ENCODE results near the gene GPC5. TPM values are rescaled to one million over a fixed set of nuclear protein-coding genes. Genes with fewer than 3 reads are reported as not detected.
"Not testable (repeated sequence)": the region's sequence is repeated elsewhere in the genome, so short reads cannot be mapped to it uniquely, and the experiment has no call there.

GPC5 gene
- polyA plus RNA-seq, 1 experiment, result not detected

- no peaks in the 10 kb centered on the region for H3K27me3 ChIP-seq (ENCODE audit: control insufficient read depth, insufficient read depth, low read length)
- CTCF ChIA-PET, result no interaction called here
- no peak overlapping the region for H3K4me3 ChIP-seq (ENCODE audit: low read depth, low read length)
- POLR2A ChIA-PET, result no interaction called here
- TF ChIP-seq, protein P1, sequence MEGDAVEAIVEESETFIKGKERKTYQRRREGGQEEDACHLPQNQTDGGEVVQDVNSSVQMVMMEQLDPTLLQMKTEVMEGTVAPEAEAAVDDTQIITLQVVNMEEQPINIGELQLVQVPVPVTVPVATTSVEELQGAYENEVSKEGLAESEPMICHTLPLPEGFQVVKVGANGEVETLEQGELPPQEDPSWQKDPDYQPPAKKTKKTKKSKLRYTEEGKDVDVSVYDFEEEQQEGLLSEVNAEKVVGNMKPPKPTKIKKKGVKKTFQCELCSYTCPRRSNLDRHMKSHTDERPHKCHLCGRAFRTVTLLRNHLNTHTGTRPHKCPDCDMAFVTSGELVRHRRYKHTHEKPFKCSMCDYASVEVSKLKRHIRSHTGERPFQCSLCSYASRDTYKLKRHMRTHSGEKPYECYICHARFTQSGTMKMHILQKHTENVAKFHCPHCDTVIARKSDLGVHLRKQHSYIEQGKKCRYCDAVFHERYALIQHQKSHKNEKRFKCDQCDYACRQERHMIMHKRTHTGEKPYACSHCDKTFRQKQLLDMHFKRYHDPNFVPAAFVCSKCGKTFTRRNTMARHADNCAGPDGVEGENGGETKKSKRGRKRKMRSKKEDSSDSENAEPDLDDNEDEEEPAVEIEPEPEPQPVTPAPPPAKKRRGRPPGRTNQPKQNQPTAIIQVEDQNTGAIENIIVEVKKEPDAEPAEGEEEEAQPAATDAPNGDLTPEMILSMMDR (IDR thresholded peaks at IDR 0.05; ENCODE audit: insufficient read depth, low read depth, low read length), result no peak
- H3K36me3 ChIP-seq (ENCODE audit: control insufficient read depth, insufficient read depth, low read length), result no peaks in the 10 kb centered on the region
- no peak for DNase-seq (ENCODE audit: low read depth)
Observed at GRCh38 chr13:92682832-92683517, 1284.6 kb downstream of the GPC5 start.

- H3K4me3 ChIP-seq (ENCODE audit: low read depth, low read length), result no peak overlapping the region
- CTCF ChIA-PET, result no interaction called here
- H3K27me3 ChIP-seq (ENCODE audit: control insufficient read depth, insufficient read depth, low read length), result no peaks in the 10 kb centered on the region
- no peak for DNase-seq (ENCODE audit: low read depth)
- TF ChIP-seq, protein P1 (IDR thresholded peaks at IDR 0.05; ENCODE audit: insufficient read depth, low read depth, low read length), result no peak
- POLR2A ChIA-PET, result no interaction called here
- no peaks in the 10 kb centered on the region for H3K36me3 ChIP-seq (ENCODE audit: control insufficient read depth, insufficient read depth, low read length)
Observed at GRCh38 chr13:92694047-92694446, 1295.6 kb downstream of the GPC5 start.

DNA sequence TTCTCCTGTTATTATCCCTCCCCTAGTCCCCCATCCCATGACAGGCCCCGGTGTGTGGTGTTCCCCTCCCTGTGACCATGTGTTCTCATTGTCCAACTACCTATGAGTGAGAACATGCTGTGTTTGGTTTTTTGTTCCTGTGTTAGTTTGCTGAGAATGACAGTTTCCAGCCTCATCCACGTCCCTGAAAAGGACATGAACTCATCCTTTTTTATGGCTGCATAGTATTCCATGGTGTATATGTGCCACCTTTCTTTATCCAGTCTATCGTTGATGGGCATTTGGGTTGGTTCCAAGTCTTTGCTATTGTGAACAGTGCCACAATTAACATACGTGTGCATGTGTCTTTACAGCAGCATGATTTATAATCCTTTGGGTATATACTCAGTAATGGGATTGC lies 1297.4 kb downstream of the GPC5 start:
- POLR2A ChIA-PET; CTCF ChIA-PET; H3K36me3 ChIP-seq (ENCODE audit: control insufficient read depth, insufficient read depth, low read length); DNase-seq (ENCODE audit: low read depth); H3K27me3 ChIP-seq (ENCODE audit: control insufficient read depth, insufficient read depth, low read length); H3K4me3 ChIP-seq (ENCODE audit: low read depth, low read length): not testable (repeated sequence)

GRCh38 chr13:92716749-92717148 lies 1318.3 kb downstream of the GPC5 start:
- Histone ChIP-seq H3K4me3 (ENCODE audit: low read depth, low read length) (no peak overlapping the region), H3K27me3 (ENCODE audit: control insufficient read depth, insufficient read depth, low read length) (no peaks in the 10 kb centered on the region), H3K36me3 (ENCODE audit: control insufficient read depth, insufficient read depth, low read length) (no peaks in the 10 kb centered on the region)
- DNase-seq (ENCODE audit: low read depth), result no peak
- POLR2A ChIA-PET, result no interaction called here
- TF ChIP-seq, protein P1 (IDR thresholded peaks at IDR 0.05; ENCODE audit: insufficient read depth, low read depth, low read length), result no peak
- CTCF ChIA-PET, result interaction anchor here (0.6 kb wide), 1 partner anchor 1145 kb away, joined by 3 read pairs; no protein-coding TSS in a partner anchor

DNA sequence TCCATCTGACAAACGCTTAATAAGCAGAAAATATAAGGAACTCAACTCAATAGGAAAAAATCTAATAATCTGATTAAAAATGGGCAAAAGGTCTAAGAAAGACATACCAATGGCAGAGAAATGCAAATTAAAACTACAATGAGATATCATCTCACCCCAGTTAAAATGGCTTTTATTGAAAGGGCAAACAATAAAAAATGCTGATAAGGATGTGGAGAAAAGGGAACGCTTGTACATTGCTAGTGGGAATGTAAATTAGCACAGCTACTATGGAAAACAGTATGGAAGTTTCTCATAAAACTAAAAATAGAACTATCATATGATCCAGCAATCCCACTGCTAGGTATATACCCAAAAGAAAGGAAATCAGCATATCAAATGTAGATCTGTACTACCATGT lies 1319.4 kb downstream of the GPC5 start:
- H3K4me3 ChIP-seq (ENCODE audit: low read depth, low read length), result no peak overlapping the region
- ChIA-PET CTCF (no interaction called here), POLR2A (no interaction called here)
- TF ChIP-seq, protein P1 (IDR thresholded peaks at IDR 0.05; ENCODE audit: insufficient read depth, low read depth, low read length), result no peak
- no peak for DNase-seq (ENCODE audit: low read depth)
- H3K36me3 ChIP-seq (ENCODE audit: control insufficient read depth, insufficient read depth, low read length), result no peaks in the 10 kb centered on the region
- no peaks in the 10 kb centered on the region for H3K27me3 ChIP-seq (ENCODE audit: control insufficient read depth, insufficient read depth, low read length)

GRCh38 chr13:92719868-92720267 lies 1321.4 kb downstream of the GPC5 start:
- Histone ChIP-seq H3K36me3 (ENCODE audit: control insufficient read depth, insufficient read depth, low read length) (no peaks in the 10 kb centered on the region), H3K27me3 (ENCODE audit: control insufficient read depth, insufficient read depth, low read length) (no peaks in the 10 kb centered on the region), H3K4me3 (ENCODE audit: low read depth, low read length) (no peak overlapping the region)
- ChIA-PET POLR2A (no interaction called here), CTCF (no interaction called here)
- no peak for DNase-seq (ENCODE audit: low read depth)
- TF ChIP-seq, protein P1 (IDR thresholded peaks at IDR 0.05; ENCODE audit: insufficient read depth, low read depth, low read length), result no peak
